Stimulated activated naive B cell treated with anti-CD40 and anti-IgM and Interleukin-4, amounts not matched to agents 10 μg/mL and 1 μg/mL and 100 μg/mL, for 72 hours (primary cell): Measurements from ENCODE around the gene SBF2.

ENCODE experiments used
- ATAC-seq, 2 donors: fragments of 150-1000 bp; cut with Tn5 transposase; replicated peaks; 2 replicates each; pipeline ENCODE4 v1.10.0; 2021; ENCODE audit warnings: moderate library complexity in 1 of 2
- DNase-seq: peaks from one replicate; pipeline ENCODE4 v3.0.0; 2021
- H3K27ac Mint-ChIP-seq: one replicate; pipeline ENCODE4 v1.8.0; 2022; ENCODE audit warnings: mild to moderate bottlenecking, mixed read lengths
- H3K27me3 Mint-ChIP-seq, 2 donors: one replicate each; pipeline ENCODE4 v1.8.0; 2022; ENCODE audit warnings: mixed read lengths in 2 of 2
- H3K36me3 Mint-ChIP-seq, 2 donors: one replicate each; pipeline ENCODE4 v1.8.0; 2022; ENCODE audit warnings: mixed read lengths in 2 of 2, mild to moderate bottlenecking in 1 of 2
- H3K4me1 Mint-ChIP-seq, 2 donors: one replicate each; pipeline ENCODE4 v1.8.0; 2022; ENCODE audit warnings: mixed read lengths in 2 of 2, mild to moderate bottlenecking in 1 of 2
- H3K4me3 Mint-ChIP-seq, 2 donors: one replicate each; pipeline ENCODE4 v1.8.0; 2022; ENCODE audit warnings: mild to moderate bottlenecking in 2 of 2, mixed read lengths in 2 of 2, moderate library complexity in 1 of 2
- H3K9me3 Mint-ChIP-seq, 2 donors: one replicate each; pipeline ENCODE4 v1.8.0; 2022; ENCODE audit warnings: mixed read lengths in 2 of 2, mild to moderate bottlenecking in 1 of 2

The SBF2 gene

DNA sequence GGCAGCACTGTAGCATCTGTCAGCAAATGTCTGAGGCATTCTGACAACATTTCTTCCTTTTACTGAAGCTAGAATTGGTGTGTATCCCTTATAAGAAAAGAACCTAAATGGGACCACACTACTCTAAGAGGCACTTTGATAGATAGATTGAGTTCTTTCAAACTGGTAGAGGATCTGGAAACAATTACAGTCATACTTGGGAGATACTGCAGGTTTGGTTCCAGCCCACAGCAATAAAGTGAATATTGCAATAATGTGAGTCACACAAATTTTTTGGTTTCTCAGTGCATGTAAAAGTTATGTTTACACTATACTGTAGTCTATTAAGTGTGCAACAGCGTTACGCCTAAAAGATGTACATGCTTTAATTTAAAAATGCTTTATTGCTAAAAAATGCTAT is 96.9 kb downstream of the SBF2 start:
- Mint-ChIP-seq H3K36me3 (peaks cover 2 to 10% of the 10 kb centered on the region in 2 donors), H3K27ac (no peak overlapping the region), H3K4me1 (peaks cover 0 to 3% of the 10 kb centered on the region in 2 donors), H3K9me3 (peaks cover 0 to 4% of the 10 kb centered on the region in 2 donors), H3K4me3 (no peak overlapping the region), H3K27me3 (no peaks in the 10 kb centered on the region)
- DNase-seq (no peak), ATAC-seq (no peak)

DNA sequence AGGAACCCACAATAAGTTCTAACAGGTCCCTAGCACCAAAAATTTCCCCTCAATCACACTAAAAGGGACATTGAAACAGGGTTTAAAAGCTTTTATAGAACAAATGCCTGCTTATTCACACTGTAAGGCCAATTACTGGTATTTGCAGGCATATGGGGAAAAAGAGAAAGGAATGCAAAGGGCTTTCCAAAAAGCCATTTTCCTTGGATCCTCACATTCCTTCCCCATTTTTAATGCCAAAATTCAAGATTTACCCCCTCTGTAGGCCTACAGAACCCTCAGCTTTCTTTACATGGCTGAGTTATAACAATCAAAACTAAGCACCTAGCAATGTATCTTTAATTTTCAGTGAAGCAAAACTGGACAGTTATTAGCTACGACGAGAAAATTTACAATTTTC is 102.0 kb downstream of the SBF2 start:
- no peak overlapping the region for H3K4me3 Mint-ChIP-seq
- no peaks in the 10 kb centered on the region for H3K9me3 Mint-ChIP-seq
- no peaks in the 10 kb centered on the region for H3K36me3 Mint-ChIP-seq
- no peaks in the 10 kb centered on the region for H3K4me1 Mint-ChIP-seq
- no peak overlapping the region for H3K27ac Mint-ChIP-seq
- no peaks in the 10 kb centered on the region for H3K27me3 Mint-ChIP-seq
- no peak for DNase-seq
- no peak for ATAC-seq

GRCh38 chr11:10181811-10182210 is 112.2 kb downstream of the SBF2 start:
- H3K36me3 Mint-ChIP-seq = peaks cover 0 to 5% of the 10 kb centered on the region in 2 donors
- ATAC-seq = peak in 1 of 2 donors; percentile 42
- no peak for DNase-seq
- H3K4me1 Mint-ChIP-seq = no peaks in the 10 kb centered on the region
- peaks cover 0 to 1% of the 10 kb centered on the region in 2 donors for H3K9me3 Mint-ChIP-seq
- no peak overlapping the region for H3K4me3 Mint-ChIP-seq
- H3K27ac Mint-ChIP-seq = no peak overlapping the region
- no peaks in the 10 kb centered on the region for H3K27me3 Mint-ChIP-seq

DNA sequence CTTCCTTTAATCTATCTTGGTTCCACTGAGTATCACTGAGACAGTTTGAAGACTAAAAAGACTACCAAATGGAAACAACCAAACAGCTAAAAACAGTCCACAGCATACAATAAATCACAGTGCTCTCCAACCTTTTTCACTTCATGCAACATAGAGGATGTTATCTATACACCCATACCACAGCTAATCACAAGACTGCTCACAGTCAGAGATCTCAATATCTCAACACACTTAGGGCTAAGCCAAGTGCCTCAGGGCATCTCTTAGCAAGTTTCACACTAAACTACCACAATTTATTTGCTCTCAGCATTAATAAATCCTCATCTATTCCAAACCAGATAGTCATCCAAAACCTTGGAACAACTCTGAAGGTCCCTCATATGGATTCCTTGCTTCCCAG is 129.4 kb downstream of the SBF2 start:
- ATAC-seq (no peak), DNase-seq (no peak)
- no peak overlapping the region for H3K27ac Mint-ChIP-seq
- peaks cover 5 to 6% of the 10 kb centered on the region in 2 donors for H3K4me1 Mint-ChIP-seq
- H3K36me3 Mint-ChIP-seq = no peaks in the 10 kb centered on the region
- H3K4me3 Mint-ChIP-seq = no peak overlapping the region
- H3K9me3 Mint-ChIP-seq = no peaks in the 10 kb centered on the region
- no peaks in the 10 kb centered on the region for H3K27me3 Mint-ChIP-seq

GRCh38 chr11:10162222-10162621 is 131.8 kb downstream of the SBF2 start:
- peaks cover 5 to 6% of the 10 kb centered on the region in 2 donors for H3K4me1 Mint-ChIP-seq
- DNase-seq = no peak
- no peak overlapping the region for H3K4me3 Mint-ChIP-seq
- peaks cover 0 to 9% of the 10 kb centered on the region in 2 donors for H3K36me3 Mint-ChIP-seq
- no peak overlapping the region for H3K27ac Mint-ChIP-seq
- no peaks in the 10 kb centered on the region for H3K27me3 Mint-ChIP-seq
- ATAC-seq = no peak
- peaks cover 6 to 8% of the 10 kb centered on the region in 2 donors for H3K9me3 Mint-ChIP-seq

- H3K36me3 Mint-ChIP-seq = peaks cover 9 to 11% of the 10 kb centered on the region in 2 donors
- peaks cover 6 to 8% of the 10 kb centered on the region in 2 donors for H3K9me3 Mint-ChIP-seq
- H3K27me3 Mint-ChIP-seq = no peaks in the 10 kb centered on the region
- no peak for DNase-seq
- no peak overlapping the region for H3K27ac Mint-ChIP-seq
- no peak for ATAC-seq
- no peak overlapping the region for H3K4me3 Mint-ChIP-seq
- peaks cover 5 to 6% of the 10 kb centered on the region in 2 donors for H3K4me1 Mint-ChIP-seq
Measured at GRCh38 chr11:10160350-10160749, 133.7 kb downstream of the SBF2 start.

GRCh38 chr11:10158461-10158860 is 135.6 kb downstream of the SBF2 start:
- H3K9me3 Mint-ChIP-seq = peaks cover 6 to 8% of the 10 kb centered on the region in 2 donors
- no peak overlapping the region for H3K27ac Mint-ChIP-seq
- ATAC-seq = no peak
- peaks cover 5 to 6% of the 10 kb centered on the region in 2 donors for H3K4me1 Mint-ChIP-seq
- H3K36me3 Mint-ChIP-seq = peaks cover 9 to 11% of the 10 kb centered on the region in 2 donors
- no peaks in the 10 kb centered on the region for H3K27me3 Mint-ChIP-seq
- no peak for DNase-seq
- H3K4me3 Mint-ChIP-seq = no peak overlapping the region

- H3K27ac Mint-ChIP-seq = no peak overlapping the region
- peaks cover 0 to 3% of the 10 kb centered on the region in 2 donors for H3K4me1 Mint-ChIP-seq
- DNase-seq (no peak), ATAC-seq (no peak)
- no peak overlapping the region for H3K4me3 Mint-ChIP-seq
- H3K27me3 Mint-ChIP-seq = no peaks in the 10 kb centered on the region
- H3K9me3 Mint-ChIP-seq = peaks cover 6 to 8% of the 10 kb centered on the region in 2 donors
- H3K36me3 Mint-ChIP-seq = peaks cover 9 to 11% of the 10 kb centered on the region in 2 donors
Measured at GRCh38 chr11:10155793-10156490, 138.1 kb downstream of the SBF2 start.

GRCh38 chr11:10150800-10151199 is 143.2 kb downstream of the SBF2 start:
- ATAC-seq (no peak), DNase-seq (no peak)
- Mint-ChIP-seq H3K9me3 (peaks cover 3 to 4% of the 10 kb centered on the region in 2 donors), H3K4me3 (no peak overlapping the region), H3K27me3 (no peaks in the 10 kb centered on the region), H3K36me3 (peaks cover 4% of the 10 kb centered on the region in 2 donors), H3K4me1 (peaks cover under 1 to 5% of the 10 kb centered on the region in 2 donors), H3K27ac (no peak overlapping the region)

- Mint-ChIP-seq H3K27me3 (no peaks in the 10 kb centered on the region), H3K36me3 (peaks cover 4% of the 10 kb centered on the region in 2 donors), H3K4me1 (peaks cover 1 to 5% of the 10 kb centered on the region in 2 donors), H3K9me3 (peaks cover 3 to 4% of the 10 kb centered on the region in 2 donors), H3K4me3 (no peak overlapping the region), H3K27ac (no peak overlapping the region)
- no peak for ATAC-seq
- DNase-seq = no peak
Measured at GRCh38 chr11:10149553-10149952, 144.5 kb downstream of the SBF2 start.

DNA sequence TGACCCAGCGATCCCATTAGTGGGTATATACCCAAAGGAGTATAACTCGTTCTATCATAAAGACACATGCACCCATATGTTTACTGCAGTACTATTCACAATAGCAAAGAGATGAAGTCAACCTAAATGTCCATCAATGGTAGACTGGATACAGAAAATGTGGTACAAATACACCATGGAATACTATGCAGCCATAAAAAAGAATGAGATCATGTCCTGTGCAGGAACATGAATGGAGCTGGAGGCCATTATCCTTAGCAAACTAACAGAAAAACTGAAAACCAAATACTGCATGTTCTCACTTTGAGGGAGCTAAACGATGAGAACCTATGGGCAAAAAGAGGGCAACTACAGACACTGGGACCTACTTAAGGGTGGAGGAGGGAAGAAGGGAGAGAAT is 146.8 kb downstream of the SBF2 start:
- no peak for ATAC-seq
- Mint-ChIP-seq H3K4me3 (no peak overlapping the region), H3K36me3 (peaks cover 4% of the 10 kb centered on the region in 2 donors), H3K27me3 (no peaks in the 10 kb centered on the region), H3K4me1 (peaks cover 1 to 5% of the 10 kb centered on the region in 2 donors), H3K27ac (no peak overlapping the region), H3K9me3 (peaks cover 3 to 4% of the 10 kb centered on the region in 2 donors)
- DNase-seq = no peak

- Mint-ChIP-seq H3K36me3 (peaks cover 4% of the 10 kb centered on the region in 2 donors), H3K27me3 (no peaks in the 10 kb centered on the region), H3K4me3 (no peak overlapping the region), H3K27ac (no peak overlapping the region), H3K9me3 (peaks cover 3 to 4% of the 10 kb centered on the region in 2 donors), H3K4me1 (peaks cover 1 to 5% of the 10 kb centered on the region in 2 donors)
- ATAC-seq (no peak), DNase-seq (no peak)
Measured at GRCh38 chr11:10144954-10145353, 149.1 kb downstream of the SBF2 start.

- no peak for DNase-seq
- H3K27me3 Mint-ChIP-seq = no peaks in the 10 kb centered on the region
- no peaks in the 10 kb centered on the region for H3K4me1 Mint-ChIP-seq
- no peak overlapping the region for H3K27ac Mint-ChIP-seq
- ATAC-seq = no peak
- peaks cover 13% of the 10 kb centered on the region in 2 donors for H3K9me3 Mint-ChIP-seq
- H3K36me3 Mint-ChIP-seq = peaks cover 13 to 20% of the 10 kb centered on the region in 2 donors
- H3K4me3 Mint-ChIP-seq = no peak overlapping the region
Measured at GRCh38 chr11:10139656-10140055, 154.4 kb downstream of the SBF2 start.

- ATAC-seq = no peak
- Mint-ChIP-seq H3K4me1 (no peaks in the 10 kb centered on the region), H3K27me3 (no peaks in the 10 kb centered on the region), H3K36me3 (peaks cover 14 to 20% of the 10 kb centered on the region in 2 donors), H3K4me3 (no peak overlapping the region), H3K27ac (no peak overlapping the region), H3K9me3 (peaks cover 13% of the 10 kb centered on the region in 2 donors)
- DNase-seq = no peak
Measured at GRCh38 chr11:10139143-10139542, 154.9 kb downstream of the SBF2 start.

- H3K27me3 Mint-ChIP-seq = no peaks in the 10 kb centered on the region
- ATAC-seq (no peak), DNase-seq (no peak)
- H3K4me1 Mint-ChIP-seq = no peaks in the 10 kb centered on the region
- H3K4me3 Mint-ChIP-seq = no peak overlapping the region
- H3K27ac Mint-ChIP-seq = no peak overlapping the region
- H3K36me3 Mint-ChIP-seq = peaks cover 16 to 33% of the 10 kb centered on the region in 2 donors
- H3K9me3 Mint-ChIP-seq = peaks cover 13 to 19% of the 10 kb centered on the region in 2 donors
Measured at GRCh38 chr11:10134975-10135481, 159.0 kb downstream of the SBF2 start.
